ENCODE results near the gene DPH6. TPM values are rescaled to one million over a fixed set of nuclear protein-coding genes. Genes with fewer than 3 reads are reported as not detected.

DPH6 gene
- total and polyA plus RNA-seq, 7 donors = 3.6 to 13.2 (median 9.6) TPM

- TF ChIP-seq POLR2A (IDR thresholded peaks at IDR 0.05) (no peak), EP300 (IDR thresholded peaks at IDR 0.05) (no peak), CTCF (IDR thresholded peaks at IDR 0.05) (no peak), POLR2AphosphoS5 (IDR thresholded peaks at IDR 0.05) (no peak)
- Histone ChIP-seq H3K36me3 (no peaks in the 10 kb centered on the region), H3K4me1 (peaks cover 0 to 8% (median 0%) of the 10 kb centered on the region in 4 donors), H3K4me3 (no peak overlapping the region), H3K27ac (no peak overlapping the region), H3K9me3 (no peaks in the 10 kb centered on the region), H3K27me3 (no peaks in the 10 kb centered on the region)
- intact Hi-C loops (cut with DNase I) = no loop called here
- WGBS, 2 donors = 100% methylated on average over 1 of the region's 1 CpG
- DNase-seq = no peak
These were observed 15.3 kb upstream of the DPH6 start for GRCh38 chr15:35561308-35561707.

GRCh38 chr15:35560870-35561269 is 14.9 kb upstream of the DPH6 start:
- Histone ChIP-seq H3K27me3 (no peaks in the 10 kb centered on the region), H3K36me3 (no peaks in the 10 kb centered on the region), H3K9me3 (no peaks in the 10 kb centered on the region), H3K4me1 (peaks cover 0 to 8% (median 0%) of the 10 kb centered on the region in 4 donors), H3K4me3 (no peak overlapping the region), H3K27ac (no peak overlapping the region)
- 84 to 95% methylated on average over 2 of the region's 2 CpGs for WGBS, 2 donors
- intact Hi-C loops (cut with DNase I) = no loop called here
- DNase-seq = no peak
- TF ChIP-seq POLR2AphosphoS5 (IDR thresholded peaks at IDR 0.05) = no peak
- TF ChIP-seq EP300 (IDR thresholded peaks at IDR 0.05) = no peak
- TF ChIP-seq CTCF (IDR thresholded peaks at IDR 0.05) = no peak
- TF ChIP-seq POLR2A (IDR thresholded peaks at IDR 0.05) = no peak

GRCh38 chr15:35560258-35560657 is 14.3 kb upstream of the DPH6 start:
- no peak overlapping the region for H3K27ac ChIP-seq
- no peaks in the 10 kb centered on the region for H3K36me3 ChIP-seq
- no peaks in the 10 kb centered on the region for H3K9me3 ChIP-seq
- WGBS, 2 donors = 83 to 93% methylated on average over 1 of the region's 1 CpG
- peaks cover 0 to 8% (median 0%) of the 10 kb centered on the region in 4 donors for H3K4me1 ChIP-seq
- DNase-seq = no peak
- H3K27me3 ChIP-seq = no peaks in the 10 kb centered on the region
- TF ChIP-seq CTCF (IDR thresholded peaks at IDR 0.05) = no peak
- no peak for TF ChIP-seq POLR2A (IDR thresholded peaks at IDR 0.05)
- TF ChIP-seq EP300 (IDR thresholded peaks at IDR 0.05) = no peak
- no peak for TF ChIP-seq POLR2AphosphoS5 (IDR thresholded peaks at IDR 0.05)
- H3K4me3 ChIP-seq = no peak overlapping the region
- intact Hi-C loops (cut with DNase I) = no loop called here

- intact Hi-C loops (cut with DNase I) = no loop called here
- Histone ChIP-seq H3K36me3 (no peaks in the 10 kb centered on the region), H3K4me1 (peaks cover 0 to 8% (median 0%) of the 10 kb centered on the region in 4 donors), H3K9me3 (no peaks in the 10 kb centered on the region), H3K27me3 (no peaks in the 10 kb centered on the region), H3K27ac (no peak overlapping the region), H3K4me3 (no peak overlapping the region)
- WGBS, 2 donors = 93% methylated on average over 2 of the region's 2 CpGs
- no peak for TF ChIP-seq EP300 (IDR thresholded peaks at IDR 0.05)
- TF ChIP-seq POLR2AphosphoS5 (IDR thresholded peaks at IDR 0.05) = no peak
- TF ChIP-seq CTCF (IDR thresholded peaks at IDR 0.05) = no peak
- TF ChIP-seq POLR2A (IDR thresholded peaks at IDR 0.05) = no peak
- no peak for DNase-seq
These were observed 13.7 kb upstream of the DPH6 start for GRCh38 chr15:35559683-35560082.

- WGBS, 2 donors = 83 to 94% methylated on average over 4 of the region's 4 CpGs
- intact Hi-C loops (cut with DNase I) = no loop called here
These were observed 11.6 kb upstream of the DPH6 start for GRCh38 chr15:35557544-35557943.

More at GRCh38 chr15:35557544-35557943, 11.6 kb upstream of the DPH6 start:
- no peak overlapping the region for H3K27ac ChIP-seq
- no peak for TF ChIP-seq POLR2A (IDR thresholded peaks at IDR 0.05)
- TF ChIP-seq EP300 (IDR thresholded peaks at IDR 0.05) = no peak
- no peak for TF ChIP-seq CTCF (IDR thresholded peaks at IDR 0.05)
- TF ChIP-seq POLR2AphosphoS5 (IDR thresholded peaks at IDR 0.05) = no peak
- H3K36me3 ChIP-seq = no peaks in the 10 kb centered on the region
- H3K4me1 ChIP-seq = no peaks in the 10 kb centered on the region
- H3K9me3 ChIP-seq = no peaks in the 10 kb centered on the region
- no peaks in the 10 kb centered on the region for H3K27me3 ChIP-seq
- DNase-seq = no peak
- H3K4me3 ChIP-seq = no peak overlapping the region
